Upper lobe of left lung (tissue), 6 donors: ENCODE data around the gene FILIP1L. TPM values are rescaled to one million over a fixed set of nuclear protein-coding genes. Genes with fewer than 3 reads are reported as not detected.

Experiments used
- ATAC-seq, 2 donors: fragments of 200-7000 bp; cut with Tn5 transposase; one replicate each; pipeline ENCODE4 v1.9.1; 2022; ENCODE audit warnings: mild to moderate bottlenecking in 2 of 2, moderate library complexity in 2 of 2; ENCODE audit not compliant: low FRiP score in 2 of 2
- DNase-seq, 2 donors: peaks; one replicate each; pipeline ENCODE4 v3.0.0-alpha.2; 2019 to 2020
- H3K27ac ChIP-seq, 4 donors: fragments of 200-600 bp; sonication (generic); one replicate each; pipeline ENCODE4 v1.5.1; 2016 to 2019
- H3K27me3 ChIP-seq, 4 donors: fragments of 200-600 bp; sonication (generic); one replicate each; pipeline ENCODE4 v1.5.1; 2017 to 2019
- H3K36me3 ChIP-seq, 4 donors: fragments of 200-600 bp; sonication (generic); one replicate each; pipeline ENCODE4 v1.5.1; 2016 to 2019
- H3K4me1 ChIP-seq, 4 donors: fragments of 200-600 bp; sonication (generic); one replicate each; pipeline ENCODE4 v1.5.1; 2018 to 2019
- H3K4me3 ChIP-seq, 4 donors: fragments of 200-600 bp; sonication (generic); one replicate each; pipeline ENCODE4 v1.5.1; 2017 to 2019; ENCODE audit warnings: mild to moderate bottlenecking in 2 of 4, moderate library complexity in 1 of 4
- H3K9me3 ChIP-seq, 4 donors: fragments of 200-600 bp; sonication (generic); one replicate each; pipeline ENCODE4 v1.5.1; 2018 to 2019
- CTCF ChIP-seq, 6 experiments: fragments of 450-650 bp in 4 of 6; fragments of 200-600 bp in 2 of 6; sonication (generic) in 2 of 6; IDR thresholded peaks; one replicate each; pipeline ENCODE4 v1.5.1; 2016 to 2019; ENCODE audit warnings: antibody characterized with exemption in 6 of 6
- EP300 ChIP-seq, 4 donors: sonication (generic); formaldehyde crosslinking; IDR thresholded peaks; one replicate each; pipeline ENCODE4 v1.5.1; 2017; ENCODE audit warnings: antibody characterized with exemption in 4 of 4, control low read depth in 2 of 4
- POLR2A ChIP-seq, 4 donors: fragments of 450-650 bp; IDR thresholded peaks; one replicate each; pipeline ENCODE4 v1.5.1; 2016 to 2017; ENCODE audit warnings: antibody characterized with exemption in 4 of 4, mild to moderate bottlenecking in 2 of 4
- POLR2AphosphoS5 ChIP-seq, 2 donors: sonication (generic); formaldehyde crosslinking; IDR thresholded peaks; one replicate each; pipeline ENCODE4 v1.5.1; 2017; ENCODE audit warnings: antibody characterized with exemption in 2 of 2
- WGBS, 2 donors: methylation state at CpG; one replicate each; pipeline ENCODE4 v1.1.5; 2017 to 2018; 5-methylcytosine and 5-hydroxymethylcytosine counted together
- total RNA-seq, 6 donors: library from RNA; depleted of rRNA in 4 of 6; stranded (reverse); fragments of >200 nt in 4 of 6; gene quantifications; one replicate each; pipeline versions ENCODE4 v1.1.0 to v1.2.1, GENCODE V29; 2016 to 2021
- donor health status: DM: no; HTN: no; CAD: no; lungs with moderate emphysema.
- donor health status: DM: no; HTN: yes; CAD: no; lungs with severe emphysema.

FILIP1L gene
- total RNA-seq, 6 donors from 2014 or later = 19.4 to 38.2 (median 25.9) TPM

GRCh38 chr3:99938270-99938911 is 175.9 kb downstream of the FILIP1L start:
- Histone ChIP-seq H3K4me1 (peaks cover 0 to 10% (median 6%) of the 10 kb centered on the region in 4 donors), H3K36me3 (no peaks in the 10 kb centered on the region), H3K27me3 (no peaks in the 10 kb centered on the region), H3K4me3 (no peak overlapping the region), H3K9me3 (no peaks in the 10 kb centered on the region), H3K27ac (no peak overlapping the region)
- TF ChIP-seq POLR2AphosphoS5 (IDR thresholded peaks at IDR 0.05) (no peak), CTCF (IDR thresholded peaks at IDR 0.05) (no peak), POLR2A (IDR thresholded peaks at IDR 0.05) (no peak), EP300 (IDR thresholded peaks at IDR 0.05) (no peak)
- no peak for DNase-seq
- WGBS, 2 donors = 80 to 88% methylated on average over 3 of the region's 3 CpGs
- no peak for ATAC-seq

DNA sequence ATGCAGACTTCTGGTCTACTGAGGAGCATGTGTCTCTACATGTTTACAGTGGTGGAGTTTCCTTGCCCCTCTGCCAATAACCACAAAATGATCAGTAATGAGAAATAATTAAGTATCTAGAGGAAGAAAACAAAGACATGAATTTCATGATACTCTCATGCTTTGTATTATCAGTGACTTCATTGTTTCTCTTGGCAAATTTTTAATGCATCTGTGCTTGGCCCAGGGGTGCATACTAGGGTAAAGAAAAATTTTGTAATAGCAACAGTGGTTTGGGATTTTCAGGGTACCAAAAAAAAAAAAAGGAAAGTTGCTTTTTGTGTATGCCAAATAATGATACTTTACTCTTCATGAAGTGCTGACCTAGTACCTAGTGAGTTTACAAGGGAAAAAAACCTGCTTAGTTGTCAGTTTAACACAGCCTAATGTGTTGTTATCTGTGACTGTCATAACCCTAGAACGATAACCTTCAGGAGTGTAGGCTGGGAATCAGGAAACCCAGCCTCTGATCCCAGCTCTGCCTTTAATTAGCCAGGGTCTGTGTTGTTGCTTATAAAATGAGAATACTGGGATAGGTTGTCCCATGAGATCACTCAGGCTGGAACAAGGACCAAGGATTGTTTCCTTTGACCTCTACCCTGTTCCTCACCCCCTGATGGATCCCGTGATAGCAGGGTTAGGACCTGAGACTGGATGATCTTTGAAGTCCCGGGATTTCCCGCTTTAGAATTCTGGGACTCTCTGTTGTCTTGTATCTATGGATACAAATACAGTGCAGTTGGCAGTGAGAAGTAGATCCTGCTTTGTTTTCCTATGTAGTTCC is 179.1 kb downstream of the FILIP1L start:
- Histone ChIP-seq H3K4me3 (no peak overlapping the region), H3K27ac (no peak overlapping the region), H3K36me3 (no peaks in the 10 kb centered on the region), H3K27me3 (no peaks in the 10 kb centered on the region), H3K4me1 (peaks cover 0 to 22% (median 6%) of the 10 kb centered on the region in 4 donors), H3K9me3 (no peaks in the 10 kb centered on the region)
- ATAC-seq (peak in 1 of 2 donors; percentile 39), DNase-seq (no peak)
- WGBS, 2 donors = 39 to 58% methylated on average over 4 of the region's 4 CpGs
- TF ChIP-seq POLR2A (IDR thresholded peaks at IDR 0.05) = no peak

DNA sequence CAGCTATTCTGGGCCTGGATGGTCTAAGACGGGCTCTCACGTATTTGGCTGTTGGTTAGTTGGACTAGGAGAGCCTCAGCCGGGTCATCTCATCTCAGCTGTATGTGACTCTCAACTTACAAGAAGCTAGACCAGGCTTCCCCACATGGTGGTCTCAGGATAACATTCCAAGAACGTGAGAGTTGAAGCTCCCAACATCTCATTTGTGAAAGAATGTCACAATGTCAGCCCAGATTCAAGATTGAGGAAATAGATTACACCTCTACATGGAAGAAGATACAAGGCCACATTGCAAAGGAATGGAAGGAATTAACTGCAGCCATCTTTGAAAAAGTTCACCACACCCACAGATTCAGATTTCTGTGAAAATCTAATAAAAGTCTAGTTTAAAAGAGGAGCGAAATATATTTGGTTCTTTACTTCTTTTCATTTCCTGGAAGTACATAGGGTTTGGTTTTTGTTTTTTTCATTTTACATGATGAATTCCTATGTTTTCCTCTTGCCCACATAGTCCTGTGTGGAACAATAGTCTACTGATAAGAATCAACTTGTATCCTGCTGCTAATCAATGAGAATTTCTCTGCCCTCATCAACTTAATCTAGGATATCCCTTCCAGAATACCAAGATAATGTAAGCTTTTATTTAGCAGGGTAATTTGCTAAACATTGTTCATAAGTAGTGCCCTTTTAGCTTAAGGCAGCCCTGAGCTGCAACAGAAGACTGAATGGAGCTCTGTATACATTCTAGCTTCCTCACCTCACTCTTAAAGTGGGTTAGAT is 180.1 kb downstream of the FILIP1L start:
- WGBS, 2 donors = 83 to 88% methylated on average over 5 of the region's 5 CpGs
- peaks cover 0 to 22% (median 6%) of the 10 kb centered on the region in 4 donors for H3K4me1 ChIP-seq
- no peak overlapping the region for H3K27ac ChIP-seq

GRCh38 chr3:99931059-99931458 is 183.2 kb downstream of the FILIP1L start:
- Histone ChIP-seq H3K9me3 (no peaks in the 10 kb centered on the region), H3K27ac (peak overlapping the region in 1 of 4 donors; percentile 11), H3K4me1 (peaks cover 4 to 20% (median 6%) of the 10 kb centered on the region in 4 donors), H3K4me3 (no peak overlapping the region), H3K36me3 (no peaks in the 10 kb centered on the region), H3K27me3 (no peaks in the 10 kb centered on the region)
- WGBS, 2 donors = 74 to 76% methylated on average over 1 of the region's 1 CpG
- no peak for DNase-seq
- peak in 1 of 2 donors; percentile 42 for ATAC-seq
- TF ChIP-seq POLR2AphosphoS5 (IDR thresholded peaks at IDR 0.05) (no peak), CTCF (IDR thresholded peaks at IDR 0.05) (no peak), EP300 (IDR thresholded peaks at IDR 0.05) (no peak), POLR2A (IDR thresholded peaks at IDR 0.05) (no peak)

More for the DNA sequence above, 180.1 kb downstream of the FILIP1L start:
- DNase-seq (no peak), ATAC-seq (no peak)
- Histone ChIP-seq H3K27me3 (no peaks in the 10 kb centered on the region), H3K36me3 (no peaks in the 10 kb centered on the region), H3K4me3 (no peak overlapping the region), H3K9me3 (no peaks in the 10 kb centered on the region)
- TF ChIP-seq POLR2AphosphoS5 (IDR thresholded peaks at IDR 0.05) (no peak), CTCF (IDR thresholded peaks at IDR 0.05) (no peak), POLR2A (IDR thresholded peaks at IDR 0.05) (no peak), EP300 (IDR thresholded peaks at IDR 0.05) (no peak)

- 68 to 80% methylated on average over 3 of the region's 3 CpGs for WGBS, 2 donors
- Histone ChIP-seq H3K9me3 (no peaks in the 10 kb centered on the region), H3K4me1 (peaks cover 0 to 18% (median 10%) of the 10 kb centered on the region in 4 donors), H3K4me3 (no peak overlapping the region), H3K36me3 (no peaks in the 10 kb centered on the region), H3K27ac (no peak overlapping the region), H3K27me3 (no peaks in the 10 kb centered on the region)
- DNase-seq = no peak
- peak in 1 of 2 donors; percentile 83 for ATAC-seq
- TF ChIP-seq POLR2AphosphoS5 (IDR thresholded peaks at IDR 0.05) (no peak), CTCF (IDR thresholded peaks at IDR 0.05) (no peak), EP300 (IDR thresholded peaks at IDR 0.05) (no peak), POLR2A (IDR thresholded peaks at IDR 0.05) (no peak)
These were observed 184.6 kb downstream of the FILIP1L start for GRCh38 chr3:99929745-99930139.
